Activated naive CD8-positive, alpha-beta T cell treated with anti-CD3 and anti-CD28 coated beads for 36 hours (primary cell): ENCODE data around the gene FGF18. TPM values are rescaled to one million over a fixed set of nuclear protein-coding genes. Genes with fewer than 3 reads are reported as not detected.
A peak's percentile ranks its signal among the peaks of the same experiment; 100 is the strongest.
"Not testable (repeated sequence)": the region's sequence is repeated elsewhere in the genome, so short reads cannot be mapped to it uniquely, and the experiment has no call there.

Experiments
- DNase-seq: peaks from one replicate; pipeline ENCODE4 v3.0.0; 2021
- H3K27ac Mint-ChIP-seq: one replicate; pipeline ENCODE4 v1.8.0; 2022; ENCODE audit warnings: mild to moderate bottlenecking, moderate library complexity, mixed read lengths
- H3K27me3 Mint-ChIP-seq: one replicate; pipeline ENCODE4 v1.8.0; 2022; ENCODE audit warnings: mild to moderate bottlenecking, mixed read lengths
- H3K36me3 Mint-ChIP-seq: one replicate; pipeline ENCODE4 v1.8.0; 2021; ENCODE audit warnings: mild to moderate bottlenecking, mixed read lengths
- H3K4me1 Mint-ChIP-seq: one replicate; pipeline ENCODE4 v1.8.0; 2021; ENCODE audit warnings: mixed read lengths
- H3K4me3 Mint-ChIP-seq: one replicate; pipeline ENCODE4 v1.8.0; 2022; ENCODE audit warnings: mild to moderate bottlenecking, moderate library complexity, mixed read lengths
- H3K9me3 Mint-ChIP-seq: one replicate; pipeline ENCODE4 v1.8.0; 2022; ENCODE audit warnings: mixed read lengths
- total RNA-seq, 2 experiments: library from RNA; stranded (reverse); gene quantifications; one replicate each; pipeline ENCODE4 v1.2.3, GENCODE V29; 2021

FGF18 gene
- total RNA-seq: under 1 TPM; 0.21 to 0.28 TPM

GRCh38 chr5:171418982-171419687 lies at the start of gene FGF18:
FGF18 (plus strand) TSS chr5:171419647; CDS start chr5:171420200, 553 bp downstream.
- Mint-ChIP-seq H3K4me3 (peak within 1 kb of the TSS; percentile 69), H3K9me3 (no peaks in the 10 kb centered on the region), H3K27me3 (peaks cover 39% of the 10 kb centered on the region), H3K4me1 (peaks cover 11% of the 10 kb centered on the region), H3K36me3 (no peaks in the 10 kb centered on the region), H3K27ac (no peak within 1 kb of the TSS)
- peak; percentile 72 for DNase-seq

GRCh38 chr5:171369898-171370297 lies 49.5 kb upstream of the FGF18 start:
- Mint-ChIP-seq H3K27ac (no peak overlapping the region), H3K4me1 (peaks cover 4% of the 10 kb centered on the region), H3K36me3 (no peaks in the 10 kb centered on the region), H3K4me3 (no peak overlapping the region), H3K27me3 (peaks cover 24% of the 10 kb centered on the region), H3K9me3 (no peaks in the 10 kb centered on the region)
- no peak for DNase-seq

- DNase-seq, H3K4me3 Mint-ChIP-seq, H3K9me3 Mint-ChIP-seq, H3K27ac Mint-ChIP-seq, H3K36me3 Mint-ChIP-seq, H3K4me1 Mint-ChIP-seq: not testable (repeated sequence)
- peaks cover 18% of the 10 kb centered on the region for H3K27me3 Mint-ChIP-seq
Observed at GRCh38 chr5:171370881-171371280, 48.6 kb upstream of the FGF18 start.

GRCh38 chr5:171371326-171371725 lies 48.1 kb upstream of the FGF18 start:
- Mint-ChIP-seq H3K27me3 (peaks cover 19% of the 10 kb centered on the region), H3K4me3 (no peak overlapping the region), H3K4me1 (peaks cover 4% of the 10 kb centered on the region), H3K36me3 (no peaks in the 10 kb centered on the region), H3K9me3 (no peaks in the 10 kb centered on the region), H3K27ac (no peak overlapping the region)
- no peak for DNase-seq

- H3K9me3 Mint-ChIP-seq: no peaks in the 10 kb centered on the region
- H3K4me1 Mint-ChIP-seq: peaks cover 5% of the 10 kb centered on the region
Observed at GRCh38 chr5:171379961-171380360, 39.5 kb upstream of the FGF18 start.

GRCh38 chr5:171384416-171384815 lies 35.0 kb upstream of the FGF18 start:
- not testable (repeated sequence) for H3K27ac Mint-ChIP-seq, H3K9me3 Mint-ChIP-seq, DNase-seq, H3K4me3 Mint-ChIP-seq
- H3K4me1 Mint-ChIP-seq: peaks cover 37% of the 10 kb centered on the region
- peaks cover 17% of the 10 kb centered on the region for H3K27me3 Mint-ChIP-seq
- H3K36me3 Mint-ChIP-seq: peaks cover 23% of the 10 kb centered on the region

More at GRCh38 chr5:171379961-171380360, 39.5 kb upstream of the FGF18 start:
- peaks cover 4% of the 10 kb centered on the region for H3K27me3 Mint-ChIP-seq
- no peaks in the 10 kb centered on the region for H3K36me3 Mint-ChIP-seq
- no peak overlapping the region for H3K4me3 Mint-ChIP-seq
- no peak overlapping the region for H3K27ac Mint-ChIP-seq
- no peak for DNase-seq

GRCh38 chr5:171384999-171385398 lies 34.4 kb upstream of the FGF18 start:
- H3K4me1 Mint-ChIP-seq: peaks cover 42% of the 10 kb centered on the region

GRCh38 chr5:171386006-171386671 lies 33.3 kb upstream of the FGF18 start:
- Mint-ChIP-seq H3K27me3 (peaks cover 22% of the 10 kb centered on the region), H3K4me3 (peak overlapping the region; percentile 48), H3K36me3 (peaks cover 40% of the 10 kb centered on the region), H3K9me3 (peaks cover 7% of the 10 kb centered on the region), H3K27ac (peak overlapping the region; percentile 60), H3K4me1 (peaks cover 52% of the 10 kb centered on the region)
- DNase-seq: no peak

More at GRCh38 chr5:171384999-171385398, 34.4 kb upstream of the FGF18 start:
- H3K36me3 Mint-ChIP-seq: peaks cover 29% of the 10 kb centered on the region
- not testable (repeated sequence) for H3K9me3 Mint-ChIP-seq, H3K27ac Mint-ChIP-seq
- DNase-seq: peak; percentile 50
- peaks cover 17% of the 10 kb centered on the region for H3K27me3 Mint-ChIP-seq
- peak overlapping the region; percentile 7 for H3K4me3 Mint-ChIP-seq

GRCh38 chr5:171386861-171387344 lies 32.5 kb upstream of the FGF18 start:
- Mint-ChIP-seq H3K4me1 (peaks cover 57% of the 10 kb centered on the region), H3K36me3 (peaks cover 46% of the 10 kb centered on the region), H3K9me3 (peaks cover 7% of the 10 kb centered on the region), H3K27ac (peak overlapping the region; percentile 100), H3K4me3 (peak overlapping the region; percentile 99), H3K27me3 (peaks cover 25% of the 10 kb centered on the region)
- DNase-seq: no peak

GRCh38 chr5:171387345-171387969 lies 32.0 kb upstream of the FGF18 start, which contains the start of gene NPM1:
NPM1 (plus strand) TSS chr5:171387849; CDS start chr5:171387949, 100 bp downstream.
- Mint-ChIP-seq H3K4me3 (peak within 1 kb of the TSS; percentile 99), H3K9me3 (peaks cover 7% of the 10 kb centered on the region), H3K27me3 (peaks cover 25% of the 10 kb centered on the region), H3K27ac (peak within 1 kb of the TSS; percentile 100), H3K4me1 (peaks cover 61% of the 10 kb centered on the region), H3K36me3 (peaks cover 52% of the 10 kb centered on the region)
- DNase-seq: peak; percentile 99

GRCh38 chr5:171387970-171388815 lies 31.3 kb upstream of the FGF18 start:
- Mint-ChIP-seq H3K36me3 (peaks cover 59% of the 10 kb centered on the region), H3K4me1 (peaks cover 68% of the 10 kb centered on the region), H3K27ac (peak overlapping the region; percentile 100), H3K9me3 (peaks cover 7% of the 10 kb centered on the region), H3K27me3 (peaks cover 25% of the 10 kb centered on the region), H3K4me3 (peak overlapping the region; percentile 99)
- DNase-seq: peak; percentile 83

- Mint-ChIP-seq H3K4me1 (peaks cover 72% of the 10 kb centered on the region), H3K27ac (peak overlapping the region; percentile 100), H3K27me3 (peaks cover 25% of the 10 kb centered on the region), H3K36me3 (peaks cover 64% of the 10 kb centered on the region), H3K9me3 (peaks cover 7% of the 10 kb centered on the region), H3K4me3 (peak overlapping the region; percentile 99)
- peak; percentile 51 for DNase-seq
Observed at GRCh38 chr5:171388816-171389168, 30.7 kb upstream of the FGF18 start.

GRCh38 chr5:171390883-171391677 lies 28.4 kb upstream of the FGF18 start:
- H3K4me1 Mint-ChIP-seq: peaks cover 75% of the 10 kb centered on the region

More at GRCh38 chr5:171390883-171391677, 28.4 kb upstream of the FGF18 start:
- Mint-ChIP-seq H3K9me3 (peaks cover 7% of the 10 kb centered on the region), H3K27ac (peak overlapping the region; percentile 100), H3K36me3 (peaks cover 81% of the 10 kb centered on the region), H3K27me3 (peaks cover 25% of the 10 kb centered on the region), H3K4me3 (peak overlapping the region; percentile 99)
- no peak for DNase-seq
